Mucosa of descending colon (tissue), 3 donors: Measurements from ENCODE around the gene SPATS2. TPM values are rescaled to one million over a fixed set of nuclear protein-coding genes. Genes with fewer than 3 reads are reported as not detected.

Source experiments
- ATAC-seq: fragments of 200-7000 bp; cut with Tn5 transposase; one replicate; pipeline ENCODE4 v1.9.1; 2020; ENCODE audit warnings: mild to moderate bottlenecking, moderate library complexity
- DNase-seq, 3 donors: peaks; one replicate each; pipeline ENCODE4 v3.0.0-alpha.2; 2020
- H3K36me3 ChIP-seq: fragments of 200-600 bp; one replicate; pipeline ENCODE4 v1.8.0; 2021; ENCODE audit warnings: low read depth, mild to moderate bottlenecking
- H3K4me1 ChIP-seq: fragments of 200-600 bp; one replicate; pipeline ENCODE4 v1.8.0; 2021; ENCODE audit warnings: low read depth, mild to moderate bottlenecking
- H3K4me3 ChIP-seq: fragments of 200-600 bp; one replicate; pipeline ENCODE4 v1.8.0; 2021; ENCODE audit warnings: mild to moderate bottlenecking
- H3K9me3 ChIP-seq: fragments of 200-600 bp; one replicate; pipeline ENCODE4 v1.8.0; 2021; ENCODE audit warnings: mild to moderate bottlenecking
- CTCF ChIP-seq: fragments of 200-600 bp; IDR thresholded peaks from one replicate; pipeline ENCODE4 v1.8.0; 2022; ENCODE audit warnings: antibody characterized with exemption, mild to moderate bottlenecking
- intact Hi-C, 2 donors: fragments of 100-400 bp; cut with DNase I in 1 of 2; cut with micrococcal nuclease in 1 of 2; formaldehyde crosslinking; loops; one replicate each; pipeline versions ENCODE4 v1.11.0 to v1.11.1; 2022; cut with DNase I, micrococcal nuclease
- total RNA-seq, 3 donors: library from RNA; stranded (reverse); fragmentation: NEBNext Ultra II Directional in 2 of 3; extraction: Animal tissue kit (Norgen Biotek cat#: 25700) in 2 of 3; gene quantifications; one replicate each; pipeline versions ENCODE4 v1.2.1 to v1.2.4, GENCODE V29; 2021 to 2023
- donor health status: DM: no; HTN: no; CAD: no; lungs with moderate emphysema.
- donor health status: DM: no; HTN: no; CAD: no.
- donor health status: DM: no; HTN: yes; CAD: no.

Gene SPATS2
- total RNA-seq, 3 donors from 2014 or later, result 15.0 to 19.8 (median 18.3) TPM

- no peaks in the 10 kb centered on the region for H3K36me3 ChIP-seq
- no peaks in the 10 kb centered on the region for H3K9me3 ChIP-seq
- no peak overlapping the region for H3K4me3 ChIP-seq
- no peak for DNase-seq
- no peak for TF ChIP-seq CTCF
- peaks cover 13% of the 10 kb centered on the region for H3K4me1 ChIP-seq
- intact Hi-C loops, result no loop called here
- peak; percentile 7 for ATAC-seq
Measured at GRCh38 chr12:49540229-49541139, 173.2 kb downstream of the SPATS2 start.

DNA sequence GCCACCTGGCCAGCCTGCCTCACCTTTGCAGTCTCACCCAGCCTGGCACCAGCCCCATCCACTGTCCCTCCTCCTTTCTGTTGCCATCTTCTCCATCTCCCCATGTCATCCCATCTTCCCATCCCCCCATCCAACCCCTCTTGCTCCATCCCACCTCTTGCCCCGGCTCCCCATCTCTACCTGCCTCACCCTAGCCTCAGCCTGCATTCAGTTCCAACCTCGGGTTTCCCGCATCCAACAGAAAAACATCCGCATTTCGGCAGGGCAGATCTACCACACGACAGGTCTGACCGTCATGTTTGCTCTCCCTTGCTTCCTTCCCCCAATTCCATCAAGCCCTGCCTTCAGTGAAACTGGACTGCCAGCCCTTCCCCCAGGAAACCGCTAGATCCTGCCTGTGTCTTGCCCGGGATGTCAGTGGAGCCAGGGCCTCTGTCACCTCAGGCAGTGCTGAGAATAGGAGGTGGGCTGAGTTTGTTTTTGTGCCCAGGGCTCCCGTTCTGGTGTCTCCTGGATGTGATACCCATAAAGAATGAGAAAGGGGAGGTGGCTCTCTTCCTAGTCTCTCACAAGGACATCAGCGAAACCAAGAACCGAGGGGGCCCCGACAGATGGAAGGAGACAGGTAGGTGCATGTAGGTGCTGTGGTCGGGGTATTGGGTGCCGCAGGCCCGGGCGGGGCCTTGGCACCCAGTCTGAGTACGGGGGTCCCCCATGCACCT, 174.0 kb downstream of the SPATS2 start:
- intact Hi-C loops, result no loop called here
- no peaks in the 10 kb centered on the region for H3K9me3 ChIP-seq
- no peak for TF ChIP-seq CTCF
- no peak for DNase-seq
- ATAC-seq, result no peak
- H3K4me1 ChIP-seq, result peaks cover 13% of the 10 kb centered on the region
- no peak overlapping the region for H3K4me3 ChIP-seq
- no peaks in the 10 kb centered on the region for H3K36me3 ChIP-seq

- intact Hi-C loops, result no loop called here
Measured at GRCh38 chr12:49541911-49542505, 174.7 kb downstream of the SPATS2 start.

GRCh38 chr12:49542592-49543160, 175.4 kb downstream of the SPATS2 start:
- Histone ChIP-seq H3K36me3 (no peaks in the 10 kb centered on the region), H3K9me3 (no peaks in the 10 kb centered on the region), H3K4me1 (peaks cover 9% of the 10 kb centered on the region), H3K4me3 (no peak overlapping the region)
- no peak for DNase-seq
- no peak for TF ChIP-seq CTCF
- no peak for ATAC-seq
- intact Hi-C loops, result no loop called here

More at GRCh38 chr12:49541911-49542505, 174.7 kb downstream of the SPATS2 start:
- Histone ChIP-seq H3K36me3 (no peaks in the 10 kb centered on the region), H3K4me1 (peaks cover 13% of the 10 kb centered on the region), H3K9me3 (no peaks in the 10 kb centered on the region), H3K4me3 (no peak overlapping the region)
- no peak for TF ChIP-seq CTCF
- DNase-seq (no peak), ATAC-seq (no peak)

DNA sequence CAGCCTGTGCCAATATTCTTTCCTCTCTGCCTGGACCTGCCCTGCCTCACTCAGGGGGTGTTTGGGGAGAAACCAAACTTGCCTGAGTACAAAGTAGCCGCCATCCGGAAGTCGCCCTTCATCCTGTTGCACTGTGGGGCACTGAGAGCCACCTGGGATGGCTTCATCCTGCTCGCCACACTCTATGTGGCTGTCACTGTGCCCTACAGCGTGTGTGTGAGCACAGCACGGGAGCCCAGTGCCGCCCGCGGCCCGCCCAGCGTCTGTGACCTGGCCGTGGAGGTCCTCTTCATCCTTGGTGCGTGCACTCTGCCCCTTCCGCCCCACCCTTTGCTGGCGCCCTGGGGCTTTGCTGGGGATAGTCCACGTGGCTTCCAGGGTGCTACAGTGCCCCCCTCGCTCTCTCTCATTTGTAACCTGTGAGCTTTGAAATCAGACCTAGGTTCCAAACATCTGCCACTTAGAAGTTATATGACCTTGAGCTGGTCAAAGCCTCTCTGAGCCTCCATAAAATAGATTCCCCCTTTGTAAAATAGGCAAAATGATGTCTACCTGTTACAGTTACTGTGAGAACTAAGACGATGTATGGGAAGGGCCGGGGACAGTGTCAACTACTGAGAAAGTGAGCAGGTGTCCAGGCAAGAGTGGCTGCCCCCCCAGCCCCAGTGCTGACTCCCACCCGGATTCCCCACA, 176.1 kb downstream of the SPATS2 start:
- no peak for ATAC-seq
- Histone ChIP-seq H3K9me3 (no peaks in the 10 kb centered on the region), H3K36me3 (no peaks in the 10 kb centered on the region), H3K4me3 (no peak overlapping the region), H3K4me1 (peaks cover 4% of the 10 kb centered on the region)
- DNase-seq, result no peak
- TF ChIP-seq CTCF, result no peak
- intact Hi-C loops, result no loop called here
